Activated T-cell treated with anti-CD3 and anti-CD28 coated beads, Interleukin-2, amount 50 U/mL, for 48 hours (primary cell): ENCODE data around the gene VCAN.
"Not testable (repeated sequence)": the region's sequence is repeated elsewhere in the genome, so short reads cannot be mapped to it uniquely, and the experiment has no call there.

Experiments used
- DNase-seq, 2 experiments: peaks; one replicate each; pipeline ENCODE4 v3.0.0-alpha.2; 2020

Gene VCAN

DNA sequence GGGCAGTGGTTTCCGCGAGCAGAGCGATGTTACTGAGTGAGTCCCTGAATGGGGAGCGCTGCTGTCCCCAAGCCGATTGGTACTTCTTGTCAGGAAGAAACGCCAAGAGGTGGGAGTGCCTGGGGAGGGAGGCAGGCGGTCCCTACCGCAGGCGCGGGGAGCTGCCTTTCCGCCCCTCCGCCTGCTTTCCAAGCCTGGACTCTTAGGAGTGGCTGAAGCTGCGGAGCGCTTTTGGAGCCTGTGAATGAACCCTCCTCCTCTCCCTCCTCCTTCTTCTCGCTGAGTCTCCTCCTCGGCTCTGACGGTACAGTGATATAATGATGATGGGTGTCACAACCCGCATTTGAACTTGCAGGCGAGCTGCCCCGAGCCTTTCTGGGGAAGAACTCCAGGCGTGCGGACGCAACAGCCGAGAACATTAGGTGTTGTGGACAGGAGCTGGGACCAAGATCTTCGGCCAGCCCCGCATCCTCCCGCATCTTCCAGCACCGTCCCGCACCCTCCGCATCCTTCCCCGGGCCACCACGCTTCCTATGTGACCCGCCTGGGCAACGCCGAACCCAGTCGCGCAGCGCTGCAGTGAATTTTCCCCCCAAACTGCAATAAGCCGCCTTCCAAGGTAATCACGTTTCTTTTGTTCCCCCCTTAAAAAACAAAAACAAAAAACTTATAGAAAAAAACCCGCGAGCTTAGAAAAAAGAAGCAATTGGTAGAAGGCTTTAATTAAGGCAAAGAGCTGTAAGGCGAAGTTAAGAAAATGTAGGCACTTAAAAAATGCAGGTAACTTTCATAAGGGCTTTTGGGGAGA lies at the start of gene VCAN:
TSS of gene VCAN (plus strand) at position 340 of the 808 bp plus-strand sequence. CDS start 11,775 bp downstream, outside the sequence.
- DNase-seq, result peak; percentile 25 to 26

DNA sequence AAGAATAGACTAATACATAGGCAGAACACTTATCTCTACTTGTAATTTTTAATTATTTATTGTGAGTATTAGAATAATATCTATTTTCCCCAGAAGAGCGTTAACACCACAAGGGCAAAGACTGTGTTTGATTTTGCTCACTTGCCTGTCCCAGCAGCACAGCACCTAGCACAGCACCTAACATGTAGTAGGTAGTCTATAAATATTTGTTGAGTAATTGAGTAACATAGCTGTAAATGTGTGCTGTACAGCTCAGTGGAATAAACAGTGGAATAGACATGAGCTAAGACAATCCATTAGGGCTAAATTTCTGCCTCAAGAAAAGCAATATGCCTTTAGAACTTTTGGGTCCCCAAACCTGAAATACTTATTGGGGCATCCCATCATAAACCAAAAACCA lies 49.3 kb upstream of the VCAN start:
- no peak for DNase-seq

DNA sequence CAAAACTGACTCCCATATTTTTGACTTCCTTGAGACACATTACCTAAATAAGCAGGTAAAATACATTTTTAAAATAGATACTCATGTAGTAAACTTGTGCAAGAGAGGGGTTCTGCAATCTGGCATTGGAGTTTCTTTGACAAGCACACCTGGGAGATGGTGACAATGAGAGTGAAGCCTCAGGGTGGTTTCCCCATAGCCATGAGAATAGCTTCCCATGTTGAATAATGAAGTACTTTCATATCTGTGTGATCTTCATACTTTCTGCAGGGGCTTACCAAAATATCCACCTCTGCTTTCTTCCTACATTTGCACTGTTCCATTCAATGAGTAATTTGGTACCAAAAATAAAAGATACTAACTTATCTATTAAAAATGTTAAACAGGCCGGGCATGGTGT lies 44.7 kb upstream of the VCAN start:
- DNase-seq, result no peak

DNA sequence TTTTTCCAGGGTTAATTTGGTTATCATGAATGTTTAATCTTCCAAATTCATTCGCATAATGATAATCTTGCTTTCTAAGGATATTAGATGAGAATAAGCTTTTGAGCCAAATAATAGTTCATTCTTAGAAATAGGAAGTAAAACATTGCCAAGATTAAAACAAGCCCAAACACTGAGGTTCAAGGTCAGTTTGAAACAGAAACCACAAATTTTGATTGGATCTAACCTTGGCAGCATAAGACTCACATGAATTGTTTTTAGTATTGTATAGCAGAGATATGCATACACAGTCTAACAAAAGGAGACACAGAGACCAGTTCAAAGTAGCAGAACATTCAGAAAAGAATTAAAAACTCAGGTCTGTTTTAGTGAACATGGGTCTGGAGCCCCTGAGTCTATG lies 43.4 kb upstream of the VCAN start:
- DNase-seq, result no peak

GRCh38 chr5:83428890-83429289 lies 42.7 kb upstream of the VCAN start:
- no peak for DNase-seq

GRCh38 chr5:83430130-83431010 lies 41.2 kb upstream of the VCAN start:
- peak; percentile 55 to 64 for DNase-seq

DNA sequence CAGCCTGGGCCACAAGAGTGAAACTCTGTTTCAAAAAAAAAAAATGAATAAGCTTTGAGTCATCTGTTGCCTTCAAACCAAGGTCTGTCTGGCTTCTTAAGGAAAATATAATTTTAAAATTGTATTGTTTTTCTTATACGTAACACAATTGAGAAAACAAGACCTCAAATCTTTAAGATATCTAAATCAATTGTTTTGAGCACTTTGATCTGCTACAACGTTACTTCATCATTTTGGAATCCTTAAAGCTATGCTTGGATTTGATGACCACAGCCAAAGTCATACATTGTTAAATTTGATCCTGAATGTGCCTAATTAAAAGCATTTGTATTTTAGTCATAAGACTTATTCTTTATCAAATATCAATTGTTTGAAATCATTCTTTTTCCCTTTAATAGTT lies 37.7 kb upstream of the VCAN start:
- no peak for DNase-seq

DNA sequence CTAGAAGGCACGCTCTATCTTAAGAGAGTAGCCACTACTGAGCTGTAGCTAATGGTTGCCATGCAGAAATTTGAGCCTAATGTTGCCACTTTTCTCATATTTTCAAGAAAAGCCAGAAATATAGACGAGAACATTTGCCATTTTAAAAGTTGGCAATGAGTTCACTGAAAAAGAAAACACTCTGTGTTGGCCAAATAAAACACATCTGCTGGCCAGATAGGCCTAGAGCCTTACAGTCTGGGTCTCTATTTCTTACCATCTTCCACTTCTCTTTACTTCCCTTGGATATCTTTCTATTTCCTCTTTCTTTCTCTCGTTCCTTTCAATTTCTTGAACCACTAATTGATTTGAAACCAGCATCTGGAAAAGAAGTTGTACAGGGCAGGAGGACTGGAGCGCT lies 36.6 kb upstream of the VCAN start:
- no peak for DNase-seq

DNA sequence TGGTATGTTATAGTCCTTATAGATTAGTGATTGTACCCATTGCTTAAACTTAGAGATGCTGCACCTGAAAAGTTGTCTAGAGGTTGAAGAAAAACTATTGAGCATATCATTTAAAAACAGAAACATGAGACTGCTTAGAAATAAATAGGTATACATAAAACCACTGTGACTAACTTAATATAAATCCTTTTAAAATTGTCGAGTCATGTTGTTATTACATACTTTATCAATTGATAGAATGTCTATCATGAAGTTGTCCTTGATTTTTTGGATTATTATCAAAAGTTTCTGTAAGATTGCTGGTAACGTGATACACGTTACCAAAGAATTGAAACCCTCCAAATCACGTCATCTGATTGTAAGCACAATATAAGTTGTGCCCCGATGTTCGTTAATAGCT lies 35.3 kb upstream of the VCAN start:
- no peak for DNase-seq

DNA sequence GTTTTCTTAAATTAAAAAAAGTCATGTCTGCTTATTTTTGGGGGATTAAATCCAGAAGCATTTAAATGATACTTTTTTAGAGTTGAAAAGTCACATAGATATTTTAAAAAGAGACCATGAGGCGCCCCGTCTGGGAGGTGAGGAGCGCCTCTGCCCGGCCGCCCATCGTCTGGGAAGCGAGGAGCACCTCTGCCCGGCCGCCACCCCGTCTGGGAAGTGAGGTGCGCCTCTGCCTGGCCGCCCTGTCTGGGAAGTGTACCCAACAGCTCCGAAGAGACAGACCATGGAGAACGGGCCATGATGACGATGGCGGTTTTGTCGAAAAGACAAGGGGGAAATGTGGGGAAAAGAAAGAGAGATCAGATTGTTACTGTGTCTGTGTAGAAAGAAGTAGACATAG lies 33.8 kb upstream of the VCAN start:
- not testable (repeated sequence) for DNase-seq

GRCh38 chr5:83440826-83441225 lies 30.7 kb upstream of the VCAN start:
- no peak for DNase-seq

DNA sequence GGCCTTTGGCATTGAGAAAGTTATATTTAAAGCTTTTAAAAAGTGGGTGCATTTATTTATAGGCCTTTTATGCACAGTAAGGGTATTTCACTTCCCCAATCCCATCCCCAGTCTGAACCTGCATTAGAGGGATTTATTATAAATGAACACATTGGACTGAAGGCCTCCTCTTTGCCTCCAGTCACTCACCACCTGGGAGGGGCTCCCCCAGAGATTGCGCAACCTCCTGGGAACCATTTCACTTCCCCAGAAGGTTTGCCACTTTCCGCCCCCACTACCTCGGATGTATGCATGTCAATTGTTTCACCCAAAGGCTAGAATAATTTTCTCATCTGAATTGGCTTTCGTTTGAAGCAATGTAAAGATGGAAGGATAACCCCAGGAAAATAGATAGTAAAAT lies 29.8 kb upstream of the VCAN start:
- DNase-seq, result no peak

GRCh38 chr5:83443534-83443933 lies 28.0 kb upstream of the VCAN start:
- no peak for DNase-seq

DNA sequence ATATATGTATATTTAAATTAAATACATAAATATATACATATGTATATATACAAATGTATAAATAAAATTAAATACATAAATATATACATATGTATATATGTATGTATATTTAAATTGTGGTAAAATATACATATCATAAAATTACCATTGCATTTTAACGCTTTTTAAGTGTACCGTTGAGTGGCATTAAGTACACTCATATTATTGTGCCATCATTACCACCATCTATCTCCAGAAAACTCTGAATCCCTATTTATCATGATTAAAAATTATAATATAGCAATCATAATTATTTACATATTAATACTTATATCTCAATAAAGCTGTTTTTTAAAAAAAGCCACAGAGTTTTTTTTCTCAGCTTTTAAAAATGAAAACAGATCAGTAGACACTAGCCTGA lies 27.1 kb upstream of the VCAN start:
- no peak for DNase-seq

DNA sequence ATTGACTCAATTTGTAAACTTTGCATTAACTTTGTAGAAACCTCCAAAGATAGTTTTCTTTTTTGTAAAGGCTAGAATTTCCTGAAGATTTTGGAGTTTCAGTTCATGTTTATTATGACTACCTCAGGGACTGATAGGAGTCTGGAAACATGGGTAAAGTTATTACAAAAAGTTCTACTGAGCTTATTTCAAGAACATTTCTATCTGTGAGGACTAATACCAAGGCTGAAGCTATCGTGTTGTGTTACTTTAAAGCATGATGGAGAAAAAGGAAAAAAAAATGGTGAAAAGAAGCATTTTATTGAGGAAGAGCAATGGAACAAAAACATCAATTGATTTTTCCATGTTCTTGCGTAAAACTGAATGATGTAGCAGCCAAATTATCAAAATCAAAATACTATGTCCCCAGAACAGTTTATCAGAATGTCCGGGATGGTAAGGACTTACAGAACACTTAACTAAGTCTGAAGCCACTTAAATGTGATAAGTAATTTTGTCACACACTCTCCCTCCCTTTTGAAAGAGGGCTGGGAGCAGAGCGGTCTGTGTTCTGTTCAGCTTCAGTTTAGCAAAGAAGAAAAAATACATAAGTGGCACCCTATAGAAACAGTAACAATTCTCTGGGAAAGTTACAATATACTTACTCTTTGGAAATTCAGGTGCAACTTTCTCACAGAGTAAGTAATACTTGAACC lies 25.1 kb upstream of the VCAN start:
- DNase-seq, result no peak

GRCh38 chr5:83447533-83447932 lies 24.0 kb upstream of the VCAN start:
- no peak for DNase-seq

DNA sequence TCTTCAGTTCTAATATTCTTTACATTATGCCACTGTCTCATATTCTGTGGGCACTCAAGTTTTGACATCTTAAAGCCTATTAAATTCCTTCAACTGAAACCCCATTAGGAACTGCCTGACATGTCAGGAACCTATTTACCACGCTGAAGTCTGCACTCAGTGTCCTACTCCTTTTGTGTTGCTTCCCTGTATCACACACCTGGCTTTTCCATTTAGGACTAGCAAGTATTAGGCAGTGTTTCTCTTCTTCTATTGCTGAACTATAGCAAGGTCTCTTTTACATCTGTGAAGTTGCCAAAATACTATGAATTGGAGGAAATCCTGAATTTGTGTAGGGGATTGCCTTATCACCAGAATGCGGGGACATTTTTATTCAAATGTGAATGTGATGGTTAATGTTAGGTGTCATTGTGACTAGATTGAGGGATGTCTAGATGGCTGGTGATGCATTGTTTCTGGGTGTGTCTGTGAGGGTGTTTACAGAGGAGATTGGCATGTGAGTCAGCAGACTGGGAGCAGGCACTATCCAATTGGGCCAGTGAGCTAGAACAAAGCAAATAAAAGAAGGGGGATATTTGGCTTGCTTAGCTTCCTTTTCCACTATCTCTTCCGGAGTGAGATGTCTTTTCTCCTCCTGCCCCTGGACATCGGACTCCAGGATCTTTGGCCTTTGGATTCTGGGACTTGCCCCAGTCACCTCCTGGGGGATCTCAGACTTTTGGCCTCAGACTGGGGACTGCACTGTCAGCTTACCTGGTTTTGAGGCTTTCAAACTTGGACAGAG lies 21.2 kb upstream of the VCAN start:
- DNase-seq, result no peak

- DNase-seq, result no peak
These were observed 20.6 kb upstream of the VCAN start for GRCh38 chr5:83450967-83451248.

DNA sequence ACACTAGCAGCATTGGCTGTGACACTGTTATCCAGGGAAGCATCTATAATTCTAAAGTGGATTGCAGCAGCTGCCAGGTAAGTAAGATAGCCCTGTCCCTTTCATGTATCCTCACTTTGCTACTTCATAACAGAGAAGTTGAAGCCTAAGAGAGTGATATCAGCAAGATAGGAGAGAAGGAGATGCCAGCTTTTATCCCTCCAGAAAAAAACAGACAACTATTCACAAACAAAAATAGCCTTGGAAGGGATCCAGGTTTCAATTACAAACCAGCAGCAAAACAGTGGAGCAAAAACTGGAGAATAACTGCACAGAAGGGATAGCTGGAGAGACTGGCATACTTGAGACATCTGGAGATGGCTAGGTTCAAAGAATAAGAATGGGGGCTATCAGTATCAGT lies 19.6 kb upstream of the VCAN start:
- no peak for DNase-seq

DNA sequence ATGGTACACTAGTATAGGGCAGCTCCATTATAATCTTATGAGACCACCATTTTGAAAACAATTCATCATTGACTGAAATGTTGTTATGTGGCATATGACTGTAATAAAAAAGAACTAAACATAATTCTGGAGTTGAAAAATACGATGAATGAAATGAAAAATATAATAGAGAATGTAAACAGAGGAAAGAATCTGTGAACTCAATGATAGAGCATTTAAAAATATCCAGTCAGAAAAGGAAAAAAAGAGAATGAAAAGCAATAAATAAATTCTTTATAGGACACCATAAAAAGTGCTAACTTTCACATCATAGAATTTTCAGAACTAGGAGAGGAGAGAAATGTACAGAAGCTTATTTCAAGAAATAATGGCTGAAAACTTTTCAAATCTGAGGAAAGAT lies 17.6 kb upstream of the VCAN start:
- no peak for DNase-seq

GRCh38 chr5:83464261-83464660 lies 7.3 kb upstream of the VCAN start:
- no peak for DNase-seq

- no peak for DNase-seq
These were observed 4.0 kb upstream of the VCAN start for GRCh38 chr5:83467371-83468035.
